ENCODE results near the gene TMEM129.
"Not testable (repeated sequence)": the region's sequence is repeated elsewhere in the genome, so short reads cannot be mapped to it uniquely, and the experiment has no call there.

Gene TMEM129

DNA sequence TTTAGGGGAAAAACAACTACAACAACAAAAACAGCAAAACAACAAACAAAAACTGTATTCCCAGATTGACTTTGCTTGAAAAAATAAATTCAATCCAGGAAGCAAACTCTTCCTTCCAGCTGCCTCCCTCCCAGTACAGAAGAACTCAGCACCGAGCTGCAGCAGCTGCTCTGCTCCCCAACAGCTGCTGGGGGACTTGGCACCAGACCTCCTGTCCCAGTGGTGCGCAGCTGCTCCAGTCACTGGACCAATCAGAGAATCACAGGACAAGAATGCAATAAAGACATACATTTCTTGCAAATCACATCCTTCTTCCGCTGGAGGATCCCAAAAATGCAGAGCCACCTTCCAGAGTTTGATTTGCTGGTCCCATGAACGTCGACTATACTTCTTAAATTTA, 25.2 kb downstream of the TMEM129 start:
- no peak for DNase-seq (ENCODE audit: low read depth in 2 of 2)

GRCh38 chr4:1693131-1693896, 27.8 kb downstream of the TMEM129 start:
- peak; percentile 68 to 69 for DNase-seq (ENCODE audit: low read depth in 2 of 2)

- no peak for DNase-seq (ENCODE audit: low read depth in 2 of 2)
Observed at GRCh38 chr4:1691737-1692373, 29.3 kb downstream of the TMEM129 start.

- DNase-seq (ENCODE audit: low read depth in 2 of 2) = no peak
Observed at GRCh38 chr4:1690698-1691097, 30.4 kb downstream of the TMEM129 start.

DNA sequence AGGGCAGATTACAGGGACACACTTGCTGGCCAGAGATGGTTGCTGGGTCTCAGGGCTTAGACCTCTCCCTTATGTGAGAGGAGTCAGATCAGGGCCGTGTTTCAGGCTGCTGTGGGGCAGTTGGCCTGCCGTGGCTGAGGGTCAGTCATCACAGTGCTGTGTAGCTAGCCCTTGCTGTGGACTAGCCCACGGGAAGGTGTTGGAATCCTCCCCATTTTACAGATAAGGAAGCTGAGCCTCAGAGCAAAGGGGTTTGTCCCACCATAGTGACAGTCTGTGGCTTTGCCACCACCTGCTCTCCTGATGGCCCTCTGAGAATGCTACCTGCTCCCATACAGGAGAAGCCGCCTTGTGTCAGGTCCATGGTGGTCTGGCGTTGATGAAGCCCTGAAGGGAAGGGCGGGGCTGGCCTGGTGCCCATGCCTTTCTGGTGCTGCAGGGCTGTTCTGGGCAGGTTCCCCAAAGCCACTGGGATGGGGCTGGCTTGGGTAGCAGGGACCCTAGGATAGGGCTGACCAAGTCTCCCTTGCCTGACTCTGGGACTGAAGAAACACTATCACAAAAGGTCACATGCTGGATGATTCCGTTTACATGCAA, 34.6 kb downstream of the TMEM129 start:
- no peak for DNase-seq (ENCODE audit: low read depth in 2 of 2)

DNA sequence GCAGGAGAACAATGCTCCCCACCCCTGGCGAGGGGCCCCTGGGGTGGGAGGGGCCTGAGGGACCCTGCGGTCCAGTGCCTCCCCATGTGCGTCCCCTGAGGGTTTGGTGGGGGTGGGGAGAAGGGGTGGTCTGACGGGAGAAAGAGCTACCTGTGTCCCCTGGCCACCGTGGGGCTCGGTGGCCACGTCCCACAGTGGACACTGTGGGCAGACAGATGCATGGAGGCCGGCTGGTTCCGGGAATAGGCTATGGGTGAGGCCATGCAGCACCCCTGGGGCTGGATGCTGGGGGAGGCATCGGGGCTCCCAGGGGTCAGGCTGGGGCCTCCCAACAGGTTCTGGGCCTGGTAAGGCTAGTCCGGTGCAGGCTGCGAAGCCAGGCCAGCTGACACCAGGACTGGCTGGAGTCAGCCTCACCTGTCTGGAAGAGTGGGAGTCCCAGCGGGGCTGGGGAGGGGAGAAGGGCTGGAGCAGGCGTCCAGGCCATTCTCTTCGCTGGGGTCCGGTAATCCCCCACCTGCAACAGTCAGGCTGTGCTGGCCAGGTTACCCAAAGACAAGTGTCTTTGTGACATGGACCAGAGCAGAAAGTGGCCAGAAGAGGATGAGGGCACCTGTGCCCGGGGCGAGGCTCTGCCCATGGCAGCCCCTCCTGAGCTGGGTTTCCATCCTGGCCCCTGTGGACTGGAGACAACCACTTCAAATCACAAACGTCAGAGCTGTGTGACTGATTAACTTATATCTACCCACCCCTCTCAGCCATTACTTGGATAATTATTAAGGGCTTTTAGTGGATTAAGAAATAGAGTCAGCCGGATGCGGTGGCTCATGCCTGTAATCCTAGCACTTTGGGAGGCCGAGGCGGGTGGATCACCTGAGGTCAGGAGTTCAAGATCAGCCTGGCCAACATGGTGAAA, 35.6 kb downstream of the TMEM129 start:
- DNase-seq (ENCODE audit: low read depth in 2 of 2) = no peak

DNA sequence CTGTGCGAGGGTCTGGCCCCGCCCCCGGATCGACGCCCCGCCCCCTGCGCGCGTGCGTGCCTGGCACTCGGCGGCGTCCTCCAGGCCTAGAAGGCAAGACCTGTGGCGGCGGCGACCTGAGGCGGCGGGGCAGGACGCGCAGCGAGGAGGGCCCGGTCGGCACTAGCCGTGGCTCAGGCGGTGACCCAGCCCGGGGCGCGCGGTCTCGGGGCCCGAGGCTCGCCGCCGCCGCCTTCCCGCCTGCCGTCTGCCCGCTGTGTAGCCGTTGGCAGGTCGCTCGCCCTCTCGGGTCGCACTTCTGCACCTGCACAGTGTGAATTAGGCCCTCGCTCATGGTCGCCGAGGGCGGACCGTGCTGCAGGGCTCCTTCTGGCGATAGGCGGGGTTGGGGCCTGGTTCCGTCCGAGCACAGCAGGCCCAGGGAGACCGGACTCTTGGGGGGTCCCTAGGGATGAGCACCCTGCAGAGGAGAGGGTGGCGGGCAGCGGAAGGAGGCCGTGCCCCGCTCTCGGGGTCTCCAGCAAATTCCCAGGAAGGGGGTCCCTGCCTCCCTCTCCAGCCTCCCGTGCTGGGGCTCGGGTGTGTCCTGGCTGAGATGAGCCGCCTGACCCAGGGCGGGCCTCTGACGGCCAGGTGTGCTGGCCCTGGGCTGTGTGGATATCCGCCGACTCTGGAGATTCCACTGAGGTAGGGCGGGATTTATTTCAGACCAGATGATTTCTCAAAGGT, 36.5 kb downstream of the TMEM129 start:
- peak; percentile 94 to 98 for DNase-seq (ENCODE audit: low read depth in 2 of 2)

DNA sequence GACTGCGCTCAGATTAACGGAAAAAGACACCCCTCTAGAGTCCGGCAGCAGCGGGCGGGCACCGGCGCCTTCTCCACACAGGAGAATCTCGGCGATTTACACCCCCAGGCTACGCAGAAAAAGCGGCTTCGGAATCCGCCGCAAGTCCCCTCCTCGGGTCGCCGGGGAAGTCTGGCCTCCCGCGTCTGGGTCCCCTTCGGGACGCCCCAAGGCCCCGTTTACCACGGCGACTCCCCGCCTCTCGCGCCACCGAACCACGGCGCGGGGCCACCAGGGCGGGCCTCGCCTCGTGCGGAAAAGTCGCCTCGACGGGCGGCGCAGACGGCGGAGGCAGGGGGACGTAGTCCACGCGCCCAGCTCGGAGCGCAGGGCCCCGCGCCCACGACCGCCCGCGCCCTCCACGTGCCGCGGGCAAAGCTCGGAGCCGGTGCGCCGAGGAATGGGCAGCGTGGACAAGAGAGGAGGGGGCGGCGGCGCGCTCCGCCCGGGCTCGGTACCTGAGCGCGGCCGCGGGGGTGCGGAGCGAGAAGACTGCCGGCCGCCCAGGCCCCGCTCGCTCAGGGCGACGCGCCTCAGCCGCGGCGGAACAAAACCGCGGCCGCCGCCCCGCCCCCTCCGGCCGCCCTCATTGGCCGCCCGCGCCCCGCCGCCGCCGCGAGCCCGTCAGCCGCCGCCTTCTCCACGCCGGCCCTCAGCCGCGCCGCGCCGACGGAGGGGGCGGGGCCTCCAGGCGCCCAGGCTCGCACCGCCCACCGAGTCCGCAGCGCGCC, 37.2 kb downstream of the TMEM129 start, which contains the start of gene FAM53A:
FAM53A (minus strand) TSS at position 578 of the 770 bp plus-strand sequence. CDS start 15,572 bp downstream, outside the sequence.
- DNase-seq (ENCODE audit: low read depth in 2 of 2) = peak in 1 of 2 donors; percentile 27

DNA sequence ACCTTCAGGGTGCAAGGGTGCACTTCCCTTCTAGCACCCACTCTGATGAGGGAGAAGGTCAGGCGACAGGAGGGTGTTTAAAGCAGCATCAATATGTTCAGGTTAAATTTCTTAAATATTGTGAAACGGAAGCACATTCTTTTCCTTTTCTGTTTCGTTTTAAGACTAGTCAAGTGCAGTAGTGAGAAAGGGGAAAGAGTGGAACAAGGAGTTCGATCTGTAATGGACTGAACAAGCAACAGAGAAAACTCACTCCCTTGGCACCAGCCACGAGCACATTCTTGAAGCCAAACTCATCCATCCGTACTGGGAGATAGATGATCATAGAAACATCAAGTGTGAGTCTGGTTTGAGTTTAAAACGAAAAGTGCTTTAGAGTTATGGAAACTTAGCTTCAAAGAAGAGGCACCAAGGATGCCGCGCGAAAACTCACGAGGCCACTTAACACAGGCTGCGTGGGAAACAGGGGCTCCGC, 37.8 kb downstream of the TMEM129 start:
- peak in 1 of 2 donors; percentile 23 for DNase-seq (ENCODE audit: low read depth in 2 of 2)

DNA sequence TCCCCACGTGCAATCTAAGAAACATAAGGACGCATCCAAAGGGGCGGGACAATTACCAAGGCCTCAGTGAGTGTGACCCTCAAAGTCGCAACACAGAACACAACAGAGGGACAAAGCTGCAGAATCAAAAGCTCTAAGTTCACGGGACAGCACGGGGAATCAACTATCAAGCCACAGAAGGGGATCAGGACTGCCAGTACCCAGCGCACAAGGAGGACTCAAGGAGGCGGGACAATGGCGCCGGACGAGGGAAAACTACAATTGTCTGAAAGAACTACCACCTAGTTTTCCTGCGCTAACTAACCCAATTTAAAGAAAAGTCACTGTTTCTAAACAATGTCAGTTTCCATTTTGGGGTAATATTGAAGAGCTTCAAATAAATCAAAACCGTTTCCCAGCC, 38.3 kb downstream of the TMEM129 start:
- no peak for DNase-seq (ENCODE audit: low read depth in 2 of 2)

DNA sequence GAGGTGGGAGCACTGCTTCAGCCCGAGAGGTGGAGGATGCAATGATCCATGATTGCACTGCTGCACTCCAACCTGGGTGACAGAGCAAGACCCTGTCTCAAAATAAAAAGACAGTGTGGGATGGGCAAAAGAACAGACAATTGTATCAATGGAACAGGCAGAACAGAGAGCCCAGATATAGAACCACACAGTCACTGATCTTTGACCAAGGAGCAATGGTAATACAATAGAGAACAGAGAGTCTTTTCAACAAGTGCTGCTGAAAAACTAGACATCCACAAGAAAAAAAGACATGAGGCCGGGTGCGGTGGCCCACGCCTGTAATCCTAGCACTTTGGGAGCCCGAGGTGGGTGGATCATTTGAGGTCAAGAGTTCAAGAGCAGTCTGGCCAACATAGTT, 42.9 kb downstream of the TMEM129 start:
- DNase-seq (ENCODE audit: low read depth in 2 of 2) = no peak

GRCh38 chr4:1676605-1677525, 44.3 kb downstream of the TMEM129 start:
- no peak for DNase-seq (ENCODE audit: low read depth in 2 of 2)

DNA sequence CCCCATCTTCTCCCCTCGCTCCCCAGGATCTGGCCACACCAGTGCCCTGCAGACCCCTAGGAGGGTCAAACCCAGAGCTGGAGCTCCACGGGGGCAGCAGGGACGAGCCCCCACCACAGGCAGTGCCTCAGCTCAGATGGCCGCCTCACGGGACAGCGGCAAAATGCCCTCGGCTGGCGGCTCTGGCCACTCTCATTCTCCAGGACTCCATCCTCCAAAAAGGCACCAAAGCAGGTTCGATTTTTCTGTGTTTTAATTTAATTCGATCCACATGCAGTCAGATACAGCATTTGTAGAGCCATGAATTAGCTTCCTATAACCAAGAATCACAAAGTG, 45.4 kb downstream of the TMEM129 start:
- DNase-seq (ENCODE audit: low read depth in 2 of 2) = no peak

- no peak for DNase-seq (ENCODE audit: low read depth in 2 of 2)
Observed at GRCh38 chr4:1675136-1675801, 45.9 kb downstream of the TMEM129 start.

GRCh38 chr4:1674682-1675081, 46.4 kb downstream of the TMEM129 start:
- no peak for DNase-seq (ENCODE audit: low read depth in 2 of 2)

- DNase-seq (ENCODE audit: low read depth in 2 of 2) = no peak
Observed at GRCh38 chr4:1673671-1674070, 47.5 kb downstream of the TMEM129 start.

DNA sequence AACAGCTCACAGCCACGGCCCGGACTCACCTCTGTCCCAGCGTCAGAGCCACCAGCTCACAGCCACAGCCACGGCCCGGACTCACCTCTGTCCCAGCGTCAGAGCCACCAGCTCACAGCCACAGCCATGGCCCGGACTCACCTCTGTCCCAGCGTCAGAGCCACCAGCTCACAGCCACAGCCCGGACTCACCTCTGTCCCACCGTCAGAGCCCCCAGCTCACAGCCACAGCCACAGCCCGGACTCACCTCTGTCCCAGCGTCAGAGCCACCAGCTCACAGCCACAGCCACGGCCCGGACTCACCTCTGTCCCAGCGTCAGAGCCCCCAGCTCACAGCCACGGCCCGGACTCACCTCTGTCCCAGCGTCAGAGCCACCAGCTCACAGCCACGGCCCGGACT, 50.1 kb downstream of the TMEM129 start:
- DNase-seq (ENCODE audit: low read depth in 2 of 2) = not testable (repeated sequence)

DNA sequence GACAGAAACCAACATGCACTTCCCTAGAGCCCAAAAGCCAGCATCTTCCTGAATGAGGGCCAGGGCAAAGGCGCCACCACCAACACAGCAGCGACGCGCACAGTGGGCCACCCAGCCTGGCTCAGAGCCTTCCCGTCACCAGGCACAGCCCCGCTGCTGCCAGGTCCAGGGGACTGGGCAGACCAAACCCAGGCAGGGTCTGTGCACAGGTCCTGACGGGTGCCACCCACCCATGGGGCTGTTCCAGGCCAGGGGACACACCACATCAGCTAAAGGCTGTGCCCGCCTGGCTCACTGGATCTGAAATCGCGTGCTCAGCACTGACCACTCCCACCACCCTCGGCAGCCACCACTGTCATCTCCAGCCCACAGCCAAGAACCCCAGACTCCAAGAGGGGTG, 50.8 kb downstream of the TMEM129 start:
- no peak for DNase-seq (ENCODE audit: low read depth in 2 of 2)

- DNase-seq (ENCODE audit: low read depth in 2 of 2) = no peak
Observed at GRCh38 chr4:1669850-1670249, 51.3 kb downstream of the TMEM129 start.
